ENCODE measurements around the gene POLD1.
A peak's percentile ranks its signal among the peaks of the same experiment; 100 is the strongest.
"Not testable (repeated sequence)": the region's sequence is repeated elsewhere in the genome, so short reads cannot be mapped to it uniquely, and the experiment has no call there.

POLD1 gene

GRCh38 chr19:50383852-50384684, at the start of gene POLD1:
Gene POLD1 (plus strand): TSS chr19:50384347. CDS start chr19:50398852, 14,505 bp downstream.
- peak; percentile 85 to 87 for ATAC-seq

- ATAC-seq, result no peak
Measured at GRCh38 chr19:50334741-50335421, 49.3 kb upstream of the POLD1 start.

GRCh38 chr19:50337031-50337430, 47.1 kb upstream of the POLD1 start:
- ATAC-seq, result not testable (repeated sequence)

- ATAC-seq, result no peak
Measured at GRCh38 chr19:50340331-50340730, 43.8 kb upstream of the POLD1 start.

GRCh38 chr19:50341091-50341564, 43.0 kb upstream of the POLD1 start:
- ATAC-seq, result peak; percentile 59

- no peak for ATAC-seq
Measured at GRCh38 chr19:50344661-50345318, 39.4 kb upstream of the POLD1 start.

GRCh38 chr19:50347089-50347581, 37.0 kb upstream of the POLD1 start:
- peak; percentile 94 for ATAC-seq

GRCh38 chr19:50349277-50350057, 34.7 kb upstream of the POLD1 start:
- no peak for ATAC-seq

GRCh38 chr19:50352242-50352641, 31.9 kb upstream of the POLD1 start:
- no peak for ATAC-seq

- not testable (repeated sequence) for ATAC-seq
Measured at GRCh38 chr19:50353487-50353880, 30.7 kb upstream of the POLD1 start.

GRCh38 chr19:50356691-50357177, 27.4 kb upstream of the POLD1 start:
- no peak for ATAC-seq

GRCh38 chr19:50357178-50358100, 26.7 kb upstream of the POLD1 start:
- peak; percentile 78 to 80 for ATAC-seq

- peak; percentile 11 to 26 for ATAC-seq
Measured at GRCh38 chr19:50358483-50359327, 25.4 kb upstream of the POLD1 start.

- no peak for ATAC-seq
Measured at GRCh38 chr19:50359328-50359818, 24.8 kb upstream of the POLD1 start.

GRCh38 chr19:50361290-50362029, 22.7 kb upstream of the POLD1 start:
- no peak for ATAC-seq

GRCh38 chr19:50362030-50362412, 22.1 kb upstream of the POLD1 start:
- no peak for ATAC-seq

- ATAC-seq, result peak; percentile 58 to 59
Measured at GRCh38 chr19:50362656-50363424, 21.3 kb upstream of the POLD1 start.

All from activated CD4-positive, CD25-positive, alpha-beta regulatory T cell treated with anti-CD3 and anti-CD28 coated beads, Interleukin-2, amount 50 U/mL, for 24 hours (primary cell).